GM23338 (cell line): Measurements from ENCODE around the gene CHCHD6. TPM values are rescaled to one million over a fixed set of nuclear protein-coding genes. Genes with fewer than 3 reads are reported as not detected.

Experiments
- ATAC-seq: fragments of 200-7000 bp; cut with Tn5 transposase; 3 replicates; pipeline ENCODE4 v1.9.1; 2020
- DNase-seq: peaks from one replicate; pipeline ENCODE4 v3.0.0-alpha.2; 2015; ENCODE audit warnings: low spot score
- H2AFZ ChIP-seq: fragments of 200-600 bp; sonication (generic); 2 replicates; pipeline ENCODE4 v1.8.0; 2016; ENCODE audit warnings: antibody characterized with exemption, mild to moderate bottlenecking, moderate library complexity
- H3F3A ChIP-seq: fragments of 200-600 bp; sonication (generic); replicated peaks from 2 replicates; pipeline ENCODE4 v1.8.0; 2017; ENCODE audit warnings: antibody characterized with exemption, mixed run types, low read depth
- H3K27ac ChIP-seq: fragments of 200-600 bp; sonication (generic); 2 replicates; pipeline ENCODE4 v1.6.1; 2016; ENCODE audit warnings: low read depth
- H3K27me3 ChIP-seq: fragments of 200-600 bp; sonication (generic); 2 replicates; pipeline ENCODE4 v1.8.0; 2016; ENCODE audit warnings: mild to moderate bottlenecking, mixed run types, moderate library complexity; ENCODE audit not compliant: insufficient read depth
- H3K36me3 ChIP-seq: fragments of 200-600 bp; sonication (generic); 2 replicates; pipeline ENCODE4 v1.8.0; 2016; ENCODE audit warnings: mild to moderate bottlenecking; ENCODE audit not compliant: insufficient read depth
- H3K4me1 ChIP-seq: fragments of 200-600 bp; sonication (generic); 2 replicates; pipeline ENCODE4 v1.8.0; 2016; ENCODE audit warnings: mild to moderate bottlenecking, moderate library complexity; ENCODE audit not compliant: insufficient read depth
- H3K4me2 ChIP-seq: fragments of 200-600 bp; sonication (generic); 2 replicates; pipeline ENCODE4 v1.7.1; 2017; ENCODE audit warnings: mixed run types
- H3K4me3 ChIP-seq: fragments of 200-600 bp; sonication (generic); 2 replicates; pipeline ENCODE4 v1.6.1; 2016; ENCODE audit warnings: mixed run types
- H3K79me2 ChIP-seq: fragments of 200-600 bp; sonication (generic); replicated peaks from 2 replicates; pipeline ENCODE4 v1.8.0; 2017; ENCODE audit warnings: mild to moderate bottlenecking; ENCODE audit not compliant: insufficient read depth
- H3K9me2 ChIP-seq: fragments of 200-600 bp; sonication (generic); 2 replicates; pipeline ENCODE4 v1.8.0; 2017; ENCODE audit not compliant: insufficient read depth
- H4K20me1 ChIP-seq: fragments of 200-600 bp; sonication (generic); replicated peaks from 2 replicates; pipeline ENCODE4 v1.8.0; 2017; ENCODE audit warnings: mild to moderate bottlenecking; ENCODE audit not compliant: insufficient read depth
- H3K27ac Mint-ChIP-seq: 2 replicates; pipeline ENCODE4 v1.8.0; 2020; ENCODE audit warnings: inconsistent platforms, mild to moderate bottlenecking, moderate library complexity, mixed read lengths
- H3K27me3 Mint-ChIP-seq: 3 replicates; pipeline ENCODE4 v1.8.0; 2022; ENCODE audit warnings: low read depth, mild to moderate bottlenecking, moderate library complexity, mixed read lengths, inconsistent platforms; ENCODE audit not compliant: insufficient read depth, poor library complexity
- H3K36me3 Mint-ChIP-seq: 3 replicates; pipeline ENCODE4 v1.8.0; 2021; ENCODE audit warnings: low read depth, mild to moderate bottlenecking, inconsistent platforms, moderate library complexity, mixed read lengths
- H3K4me1 Mint-ChIP-seq: 3 replicates; pipeline ENCODE4 v1.8.0; 2020; ENCODE audit warnings: mild to moderate bottlenecking, inconsistent platforms, mixed read lengths
- H3K4me3 Mint-ChIP-seq: 3 replicates; pipeline ENCODE4 v1.8.0; 2021; ENCODE audit warnings: moderate library complexity, mild to moderate bottlenecking, inconsistent platforms, mixed read lengths
- H3K9me3 Mint-ChIP-seq: 3 replicates; pipeline ENCODE4 v1.8.0; 2020; ENCODE audit warnings: moderate library complexity, mild to moderate bottlenecking, inconsistent platforms, mixed read lengths
- CREB1 ChIP-seq: fragments of 250-450 bp; sonication (Bioruptor Pico); IDR thresholded peaks from 2 replicates; pipeline ENCODE4 v1.5.0; 2020; ENCODE audit warnings: low read depth, mild to moderate bottlenecking, moderate library complexity
- CTCF ChIP-seq, 2 experiments: fragments of 200-600 bp in 1 of 2; sonication (generic) in 1 of 2; conservative IDR thresholded peaks; 2 replicates each; pipeline versions ENCODE4 v1.5.1 to v1.6.1; 2016 to 2017; ENCODE audit warnings: antibody characterized with exemption in 2 of 2, low read depth in 2 of 2, mild to moderate bottlenecking in 2 of 2, moderate library complexity in 1 of 2
- ETS1 ChIP-seq: IDR thresholded peaks from 2 replicates; pipeline ENCODE4 v1.6.1; 2016; ENCODE audit warnings: antibody characterized with exemption
- EZH2 ChIP-seq: fragments of 200-600 bp; sonication (generic); IDR thresholded peaks from one replicate; pipeline ENCODE4 v1.8.0; 2017; ENCODE audit warnings: antibody characterized with exemption, mild to moderate bottlenecking, low read depth; ENCODE audit not compliant: unreplicated experiment
- EZH2phosphoT487 ChIP-seq: fragments of 200-600 bp; sonication (generic); IDR thresholded peaks from one replicate; pipeline ENCODE4 v1.8.1; 2018; ENCODE audit warnings: antibody characterized with exemption; ENCODE audit not compliant: unreplicated experiment
- JUNB ChIP-seq: IDR thresholded peaks from one replicate; pipeline ENCODE4 v1.6.1; 2016; ENCODE audit warnings: antibody characterized with exemption; ENCODE audit not compliant: unreplicated experiment
- NANOG ChIP-seq: IDR thresholded peaks from 2 replicates; pipeline ENCODE4 v1.6.1; 2016; ENCODE audit warnings: antibody characterized with exemption, borderline replicate concordance
- POLR2AphosphoS5 ChIP-seq: IDR thresholded peaks from 2 replicates; pipeline ENCODE4 v1.6.1; 2016; ENCODE audit warnings: antibody characterized with exemption, low read depth
- REST ChIP-seq: IDR thresholded peaks from one replicate; pipeline ENCODE4 v1.6.1; 2018; ENCODE audit warnings: antibody characterized with exemption; ENCODE audit not compliant: unreplicated experiment
- STAT1 ChIP-seq: IDR thresholded peaks from one replicate; pipeline ENCODE4 v1.6.1; 2016; ENCODE audit warnings: antibody characterized with exemption; ENCODE audit not compliant: unreplicated experiment
- ZNF114 ChIP-seq: fragments of 250-450 bp; sonication (Bioruptor Pico); IDR thresholded peaks from 2 replicates; pipeline ENCODE4 v1.5.0; 2020; ENCODE audit warnings: mild to moderate bottlenecking, moderate library complexity
- ZNF331 ChIP-seq: fragments of 250-450 bp; sonication (Bioruptor Pico); IDR thresholded peaks from 2 replicates; pipeline ENCODE4 v1.5.0; 2020; ENCODE audit warnings: low read depth, mild to moderate bottlenecking, moderate library complexity
- ZNF462 ChIP-seq: fragments of 250-450 bp; sonication (Bioruptor Pico); IDR thresholded peaks from 2 replicates; pipeline ENCODE4 v1.5.0; 2020; ENCODE audit warnings: mild to moderate bottlenecking, moderate library complexity
- polyA plus RNA-seq: library from polyadenylated mRNA; unstranded; fragments of >200 nt; fragmentation: Nextera tagmentation; extraction: Ambion mirVana; gene quantifications from 2 replicates; pipeline ENCODE4 v1.2.1, GENCODE V29; 2016
- total RNA-seq: library from RNA; depleted of rRNA; stranded (reverse); fragments of >200 nt; shearing (Covaris generic); gene quantifications from 2 replicates; pipeline ENCODE4 v1.2.3, GENCODE V29; 2014

The CHCHD6 gene
- total and polyA plus RNA-seq, 2 experiments from 2014 or later = 28.8 to 43.0 TPM

- Histone ChIP-seq H3K4me3 (peak overlapping the region; percentile 84), H3K4me1 (peaks cover 10% of the 10 kb centered on the region), H2AFZ (peak overlapping the region; percentile 95), H3K4me2 (peak overlapping the region; percentile 90), H3K9me2 (no peaks in the 10 kb centered on the region), H3K27me3 (peaks cover 10% of the 10 kb centered on the region), H3K27ac (no peak overlapping the region), H3K79me2 (peaks cover 48% of the 10 kb centered on the region), H4K20me1 (peaks cover 11% of the 10 kb centered on the region; the same call in 1 of the 2 replicates), H3K36me3 (no peaks in the 10 kb centered on the region), H3F3A (no peaks in the 10 kb centered on the region)
- Mint-ChIP-seq H3K27ac (no peak overlapping the region), H3K27me3 (peaks cover 8% of the 10 kb centered on the region), H3K36me3 (peaks cover 6% of the 10 kb centered on the region; the same call in 2 of the 3 replicates), H3K9me3 (no peaks in the 10 kb centered on the region), H3K4me3 (peak overlapping the region; percentile 88), H3K4me1 (peaks cover 19% of the 10 kb centered on the region)
- TF ChIP-seq ZNF114 (CRISPR knock-in tag) = no peak
- no peak for TF ChIP-seq REST
- no peak for TF ChIP-seq POLR2AphosphoS5
- no peak for TF ChIP-seq EZH2
- TF ChIP-seq CREB1 (CRISPR knock-in tag) = no peak
- TF ChIP-seq JUNB = no peak
- TF ChIP-seq STAT1 = no peak
- TF ChIP-seq ZNF331 = no peak
- no peak for TF ChIP-seq NANOG
- no peak for TF ChIP-seq ZNF462 (CRISPR knock-in tag)
- TF ChIP-seq EZH2phosphoT487 = no peak
- no peak for TF ChIP-seq ETS1
- TF ChIP-seq CTCF (conservative IDR thresholded peaks at IDR 0.05; ENCODE audit: low read depth in 2 of 2) = no peak
- DNase-seq = peak; percentile 48
- peak; percentile 37 for ATAC-seq
Observed at GRCh38 chr3:126704494-126705214, 614 bp downstream of the CHCHD6 start.
